HG03039 (cell line): ENCODE measurements around the gene CHST11.

Experiments
- ATAC-seq: cut with Tn5 transposase; IDR thresholded peaks from one replicate; pipeline ENCODE4 v1.9.1; 2021; ENCODE audit warnings: mild to moderate bottlenecking, moderate library complexity; ENCODE audit not compliant: unreplicated experiment

The CHST11 gene

DNA sequence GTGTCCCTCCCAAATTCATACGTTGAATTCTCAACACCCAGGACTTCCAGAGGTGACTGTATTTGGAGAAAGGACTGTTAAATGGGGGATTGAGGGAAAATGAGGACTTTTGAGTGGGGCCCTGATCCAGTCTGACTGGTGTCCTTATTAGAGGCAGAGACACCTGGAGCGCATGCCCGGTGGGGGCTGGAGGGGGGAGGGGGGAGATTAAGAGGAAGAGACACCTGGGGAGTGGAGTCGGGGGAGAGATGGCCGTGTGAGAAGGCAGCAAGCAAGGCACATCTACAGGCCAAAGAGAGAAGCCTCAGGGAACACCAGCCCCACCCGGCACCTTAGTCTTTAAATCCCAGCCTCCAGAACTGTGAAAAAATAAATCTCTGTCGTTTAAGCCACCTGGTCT, 291.6 kb downstream of the CHST11 start:
- no peak for ATAC-seq

DNA sequence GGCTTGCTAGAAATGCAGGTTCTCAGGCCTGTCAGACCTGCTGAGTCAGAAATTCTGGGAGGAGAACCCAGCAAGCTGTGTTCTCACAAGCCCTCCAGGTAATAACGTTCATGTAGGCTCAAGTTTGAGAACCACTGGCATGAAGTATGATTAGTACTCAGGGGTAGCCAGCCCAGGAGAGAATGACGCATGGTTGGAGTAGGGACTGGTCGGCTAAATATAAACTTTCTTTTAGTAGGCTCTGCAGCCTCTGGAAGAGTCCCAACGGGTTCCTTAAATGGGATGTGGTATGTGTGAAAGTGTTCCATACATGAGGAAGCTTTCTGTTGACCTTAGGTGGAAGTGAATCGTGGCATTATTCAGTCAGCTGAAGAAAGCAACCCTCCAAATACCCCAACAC, 292.0 kb downstream of the CHST11 start:
- ATAC-seq = no peak

DNA sequence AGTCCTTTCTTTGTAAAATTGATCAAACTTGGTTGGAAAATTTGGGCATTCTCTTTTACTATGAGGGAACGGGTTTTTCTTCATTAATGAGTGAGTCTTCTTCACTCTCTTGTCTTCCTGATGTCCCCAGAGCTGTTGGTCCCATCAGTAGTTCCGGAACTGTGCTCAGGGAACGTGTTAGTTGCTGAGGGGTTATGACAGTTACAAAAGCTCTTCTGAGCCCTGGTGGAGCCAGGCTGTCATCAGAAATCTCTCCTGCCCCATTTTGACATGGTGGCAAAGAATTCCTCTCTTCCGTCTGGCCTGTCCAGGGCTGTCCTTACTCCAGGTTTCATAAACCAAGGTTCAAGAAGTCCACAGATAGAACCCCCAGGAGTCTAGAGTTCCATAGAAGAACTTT, 292.8 kb downstream of the CHST11 start:
- ATAC-seq = no peak

DNA sequence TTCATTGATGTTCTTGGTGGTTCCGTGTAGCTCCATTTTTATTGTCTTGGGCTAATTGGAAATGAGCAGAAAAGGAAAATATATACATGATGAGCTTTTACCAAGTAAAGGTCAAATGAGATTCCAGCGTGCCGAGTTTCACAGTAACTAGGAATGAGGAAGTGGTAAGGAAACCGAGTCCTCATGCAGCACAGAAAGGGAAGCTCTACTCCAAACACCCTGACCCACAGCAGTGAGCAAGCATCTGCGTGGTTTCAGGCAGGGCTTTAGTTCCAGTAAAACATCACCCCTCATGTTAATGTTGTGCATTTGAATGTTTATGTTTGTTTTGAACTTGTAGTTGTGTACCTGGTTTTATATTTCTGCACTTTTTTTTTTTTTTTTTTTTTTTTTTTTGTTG, 293.3 kb downstream of the CHST11 start:
- ATAC-seq = peak; percentile 45

DNA sequence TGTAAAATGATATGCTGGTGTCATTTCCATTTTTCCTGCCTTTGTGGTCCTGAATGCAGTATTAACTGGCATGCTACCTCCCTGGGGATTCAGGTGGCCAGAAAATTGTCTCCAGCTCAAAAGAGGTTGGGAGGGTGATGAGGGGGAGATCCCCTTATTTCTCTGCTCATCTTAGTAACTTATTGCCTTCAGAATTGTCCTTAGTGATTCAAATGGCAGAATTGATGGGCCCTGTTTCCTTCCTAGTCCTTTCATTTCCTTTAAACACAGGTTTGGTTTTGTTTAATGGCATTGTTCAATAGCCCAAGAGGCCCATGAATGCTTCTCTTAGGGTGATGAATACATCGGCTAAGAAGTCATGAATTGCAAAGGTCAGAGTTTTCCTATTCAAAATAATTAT, 294.4 kb downstream of the CHST11 start:
- no peak for ATAC-seq

DNA sequence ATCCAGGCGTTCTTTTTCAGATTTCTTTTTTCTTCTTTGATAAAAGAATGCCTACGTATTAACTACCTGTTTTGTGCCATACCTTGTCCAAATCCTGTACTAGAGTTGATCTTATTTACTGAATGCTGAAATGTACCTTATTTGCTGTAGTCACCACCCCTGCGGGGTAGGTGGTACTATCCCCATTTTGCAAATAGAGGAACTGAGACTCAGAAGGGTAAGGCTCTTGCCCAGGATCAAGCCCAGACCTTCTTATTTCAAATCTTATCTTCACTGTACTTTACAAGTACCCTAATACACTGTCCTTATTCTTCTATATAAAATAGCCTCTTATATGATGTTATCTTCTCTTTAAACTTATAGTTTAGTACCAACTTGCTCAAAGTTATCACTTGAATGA, 294.8 kb downstream of the CHST11 start:
- ATAC-seq = peak; percentile 63

DNA sequence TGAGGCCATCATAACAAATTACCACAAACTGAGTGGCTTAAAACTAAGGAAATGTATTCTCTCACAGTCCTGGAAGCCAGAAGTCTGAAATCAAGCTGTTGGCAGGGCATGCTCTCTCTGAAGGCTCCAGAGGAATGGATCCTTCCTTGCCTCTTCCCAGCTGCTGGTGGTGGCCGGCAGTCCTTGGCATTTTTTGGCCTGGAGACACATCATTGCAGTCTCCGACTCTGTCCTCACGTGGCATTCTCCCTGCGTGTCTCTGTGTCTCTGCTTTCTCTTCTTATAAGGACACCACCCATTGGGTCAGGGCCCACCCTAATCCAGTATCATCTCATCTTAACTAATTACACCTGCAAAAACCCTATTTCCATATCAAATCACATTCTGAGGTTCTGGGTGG, 295.3 kb downstream of the CHST11 start:
- ATAC-seq = no peak

DNA sequence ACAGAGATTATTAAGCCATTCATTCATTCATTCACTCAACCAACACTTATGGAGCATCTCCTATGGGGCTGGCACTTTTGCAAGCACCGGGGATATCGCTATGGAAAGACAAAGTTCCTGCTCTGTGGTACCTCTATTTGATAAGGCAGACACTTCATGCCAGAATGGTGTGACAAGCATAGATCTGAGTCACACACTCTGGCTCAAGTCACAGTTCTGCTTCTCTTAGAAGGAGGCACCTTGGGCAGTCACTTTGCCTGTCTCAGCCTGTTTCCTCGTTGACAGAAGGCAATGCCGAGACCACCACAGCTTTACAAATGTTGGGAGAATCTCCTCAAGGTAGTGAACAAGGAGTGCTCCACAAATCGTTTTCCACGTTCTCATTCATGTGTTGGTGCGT, 296.1 kb downstream of the CHST11 start:
- ATAC-seq = no peak

DNA sequence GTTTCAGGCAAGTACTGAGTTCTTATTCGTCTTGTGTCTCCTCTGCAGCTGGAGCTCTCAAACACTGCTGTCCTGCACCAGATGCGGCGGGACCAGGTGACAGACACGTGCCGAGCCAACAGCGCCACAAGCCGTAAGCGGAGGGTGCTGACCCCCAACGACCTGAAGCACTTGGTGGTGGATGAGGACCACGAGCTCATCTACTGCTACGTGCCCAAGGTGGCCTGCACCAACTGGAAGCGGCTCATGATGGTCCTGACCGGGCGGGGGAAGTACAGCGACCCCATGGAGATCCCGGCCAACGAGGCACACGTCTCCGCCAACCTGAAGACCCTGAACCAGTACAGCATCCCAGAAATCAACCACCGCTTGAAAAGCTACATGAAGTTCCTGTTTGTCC, 300.2 kb downstream of the CHST11 start:
- ATAC-seq = no peak

DNA sequence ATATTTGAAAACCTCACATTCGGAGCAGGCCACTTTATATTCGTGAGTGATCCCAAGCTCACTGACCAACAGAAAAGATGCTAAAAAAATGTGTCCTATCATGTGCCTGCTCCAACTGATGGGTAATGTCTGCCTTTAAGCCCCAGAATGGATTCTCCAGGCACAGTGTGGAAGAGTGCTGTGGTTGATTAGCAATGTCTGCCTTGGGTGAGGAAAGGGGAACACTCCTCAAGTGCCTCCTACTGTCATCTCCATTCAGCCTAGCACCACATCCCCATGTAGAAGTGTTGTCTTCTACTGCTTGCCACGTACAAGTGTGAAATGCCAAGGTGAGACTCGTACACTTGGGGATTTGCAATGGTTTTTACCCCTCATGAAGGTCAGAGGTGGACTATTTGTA, 302.0 kb downstream of the CHST11 start:
- ATAC-seq = no peak

DNA sequence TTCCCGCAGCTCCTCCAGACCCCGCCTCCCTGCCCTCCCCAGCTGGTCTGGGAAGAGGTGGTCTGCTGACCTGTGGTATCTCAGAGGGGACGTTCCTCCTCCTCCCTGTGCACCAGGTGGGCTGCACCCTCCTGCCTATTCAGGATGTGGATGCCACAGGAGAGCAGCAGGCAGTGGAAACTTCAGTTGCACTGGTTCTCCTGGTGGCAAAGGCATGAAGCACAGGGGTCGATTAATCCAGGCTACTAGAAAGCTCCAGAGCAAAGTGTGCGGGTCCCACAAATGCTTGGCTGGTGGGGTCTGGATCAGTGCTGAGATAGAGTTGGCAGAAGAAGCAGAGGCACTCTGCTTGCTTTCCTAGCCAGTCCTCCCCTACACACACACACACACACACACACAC, 304.3 kb downstream of the CHST11 start:
- ATAC-seq = no peak

DNA sequence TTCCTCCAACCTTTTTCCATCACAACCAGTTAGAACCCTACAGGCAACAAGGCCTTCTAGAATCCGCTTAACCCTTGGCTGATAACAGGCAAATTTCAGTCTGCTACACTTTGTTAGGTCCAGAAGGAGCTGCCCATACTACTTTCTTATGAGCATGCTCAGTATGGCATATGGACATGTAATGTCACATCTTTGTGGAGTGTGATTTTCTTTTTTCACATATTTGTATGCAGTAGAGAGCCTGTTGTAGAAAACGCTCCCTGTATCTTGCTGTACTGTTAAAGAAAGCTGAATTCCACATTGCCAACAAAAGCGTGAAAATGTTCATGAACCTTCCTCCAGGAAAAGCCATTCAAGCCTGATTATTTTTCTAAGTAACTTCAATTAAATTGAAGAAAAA, 304.9 kb downstream of the CHST11 start:
- ATAC-seq = no peak

DNA sequence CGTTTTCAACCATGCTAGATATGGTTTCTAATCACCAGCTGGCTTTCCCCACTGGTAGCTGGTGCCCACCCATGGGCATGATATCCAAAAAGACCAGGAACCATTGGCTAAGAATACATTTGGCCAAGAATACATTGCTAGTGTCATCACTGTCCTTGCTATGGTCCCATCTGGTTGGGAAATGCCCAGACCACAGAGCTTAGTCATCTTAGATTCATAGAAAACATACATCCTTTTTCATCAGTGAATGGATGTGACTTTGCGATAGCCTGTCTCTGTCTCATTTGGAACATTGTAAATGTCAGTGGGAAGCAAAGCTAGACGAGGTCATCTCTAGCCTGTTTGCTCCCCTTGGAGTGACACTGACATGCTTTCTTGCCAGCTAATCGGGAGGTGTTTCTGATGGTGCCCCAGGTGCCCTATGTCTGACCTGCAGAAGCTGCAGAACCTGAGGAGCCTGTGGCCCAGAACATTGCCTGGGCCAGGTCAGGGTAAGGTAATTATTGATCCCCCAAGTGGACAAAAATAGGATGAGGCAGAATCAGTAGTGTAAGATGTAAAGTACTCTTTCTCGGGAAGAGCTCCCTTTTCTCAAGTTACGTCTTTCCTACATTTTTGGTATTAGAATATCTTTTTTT, 306.5 kb downstream of the CHST11 start:
- no peak for ATAC-seq

DNA sequence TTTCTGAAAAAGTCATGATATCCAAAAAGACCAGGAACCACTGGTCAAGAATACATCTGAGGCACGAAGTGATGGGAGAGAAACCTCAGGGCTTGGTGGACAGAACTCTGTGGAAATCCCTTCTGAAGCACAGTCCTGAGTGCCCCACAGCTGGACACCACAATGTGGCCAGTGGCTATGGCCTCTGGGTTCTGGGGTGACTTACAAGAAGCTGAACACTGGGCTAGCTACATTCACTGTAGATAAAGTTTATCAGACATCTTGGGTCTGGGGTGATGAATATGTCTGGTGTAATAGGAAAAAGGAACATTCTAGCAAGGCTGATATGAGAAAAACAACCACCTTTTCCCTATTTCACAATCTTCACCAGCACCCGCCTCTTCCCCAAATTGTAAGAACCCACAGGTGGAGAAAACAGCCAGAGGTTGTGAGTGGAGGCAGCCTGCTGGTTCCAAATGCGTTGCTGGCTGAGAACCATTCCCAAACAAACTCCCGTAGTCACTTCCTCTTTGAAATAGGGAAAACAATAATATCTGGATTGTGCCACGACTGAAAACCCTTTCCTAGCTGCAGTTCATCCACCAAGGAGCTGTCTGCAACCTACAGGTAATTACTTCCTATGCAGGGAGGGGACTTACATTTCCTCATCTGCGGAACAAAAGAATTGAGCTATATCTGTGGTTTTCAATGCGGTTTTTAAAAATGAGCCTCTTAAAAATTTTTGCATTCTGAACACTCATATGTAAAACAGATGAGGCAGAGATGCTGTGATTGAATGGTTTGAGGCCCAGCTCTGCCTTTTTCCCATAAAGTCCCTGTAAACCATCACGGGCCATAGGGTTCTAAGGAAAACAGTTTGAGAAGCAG, 307.7 kb downstream of the CHST11 start:
- no peak for ATAC-seq

DNA sequence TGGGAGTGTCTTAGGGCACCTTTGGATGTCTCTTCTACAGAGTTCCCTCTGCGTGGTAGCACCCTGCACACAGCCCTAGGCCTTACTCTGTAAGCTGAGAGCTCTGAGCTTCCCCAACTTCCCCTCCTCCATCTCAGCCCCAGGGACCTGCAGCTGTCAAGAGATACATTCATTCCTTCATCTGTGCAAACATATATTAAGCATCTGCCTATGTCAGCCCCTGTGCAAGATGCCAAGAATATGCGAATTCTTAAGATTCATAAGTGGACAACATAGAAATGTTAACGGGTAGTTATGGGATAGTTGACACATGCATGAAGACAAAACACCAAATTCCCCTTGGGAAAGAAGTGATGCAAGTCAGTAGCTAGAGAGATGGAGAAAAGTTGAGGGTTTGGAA, 310.5 kb downstream of the CHST11 start:
- no peak for ATAC-seq

DNA sequence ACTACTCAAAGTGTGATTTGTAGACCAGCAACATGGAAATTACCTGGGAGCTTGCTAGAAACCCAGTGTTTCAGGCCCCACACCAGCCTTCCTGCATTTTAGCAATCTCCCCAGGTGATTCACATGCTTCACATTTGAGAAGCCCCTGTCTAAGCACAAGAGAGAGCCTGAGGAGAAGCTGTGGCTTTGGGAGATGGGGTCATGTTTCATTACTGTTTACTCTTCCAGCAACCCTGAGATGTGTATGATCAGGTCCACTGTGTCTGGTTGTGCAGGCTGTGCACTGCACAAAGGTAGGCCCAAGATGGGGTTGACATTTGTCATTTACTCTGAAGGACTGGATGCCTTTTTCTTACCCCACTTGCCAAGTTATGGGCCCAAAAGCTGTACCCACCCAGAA, 311.3 kb downstream of the CHST11 start:
- ATAC-seq = no peak

DNA sequence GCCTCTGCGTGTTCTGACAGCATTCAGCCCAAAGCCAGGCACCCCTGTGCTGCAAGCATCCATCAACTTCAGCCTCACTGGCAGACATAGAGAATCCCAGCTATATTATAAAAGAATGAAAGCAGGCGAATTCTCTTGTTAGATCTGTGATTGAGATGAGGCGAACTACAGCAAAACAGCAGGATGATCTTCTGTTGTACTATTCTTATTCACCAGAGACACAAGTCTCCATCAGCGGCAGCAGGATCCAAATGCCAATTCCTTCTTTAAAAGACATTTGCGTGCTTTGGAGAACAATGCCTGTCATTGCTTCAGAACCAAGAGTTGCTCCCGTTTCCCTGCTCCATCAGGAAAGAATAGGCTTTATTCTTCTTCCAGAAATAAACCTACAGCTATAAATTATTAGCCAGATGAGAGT, 312.4 kb downstream of the CHST11 start:
- ATAC-seq = no peak

DNA sequence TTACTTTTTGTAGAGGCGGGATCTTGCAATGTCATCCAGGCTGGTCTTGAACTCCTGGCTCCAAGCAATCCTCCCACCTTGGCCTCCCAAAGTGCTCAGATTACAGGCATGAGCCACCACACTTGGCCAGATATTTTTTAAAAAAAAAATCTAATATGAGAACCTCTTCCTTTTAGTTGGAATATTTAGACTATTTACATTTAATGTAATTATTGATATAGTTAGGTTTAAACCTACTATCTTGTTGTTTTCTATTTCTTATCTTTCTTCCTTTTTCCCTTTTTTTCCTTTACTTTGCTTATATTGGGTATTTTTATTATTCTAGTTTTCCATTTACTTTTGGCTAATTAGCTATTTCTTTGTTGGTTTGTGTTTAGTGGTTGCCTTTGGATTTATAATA, 315.6 kb downstream of the CHST11 start:
- ATAC-seq = no peak

DNA sequence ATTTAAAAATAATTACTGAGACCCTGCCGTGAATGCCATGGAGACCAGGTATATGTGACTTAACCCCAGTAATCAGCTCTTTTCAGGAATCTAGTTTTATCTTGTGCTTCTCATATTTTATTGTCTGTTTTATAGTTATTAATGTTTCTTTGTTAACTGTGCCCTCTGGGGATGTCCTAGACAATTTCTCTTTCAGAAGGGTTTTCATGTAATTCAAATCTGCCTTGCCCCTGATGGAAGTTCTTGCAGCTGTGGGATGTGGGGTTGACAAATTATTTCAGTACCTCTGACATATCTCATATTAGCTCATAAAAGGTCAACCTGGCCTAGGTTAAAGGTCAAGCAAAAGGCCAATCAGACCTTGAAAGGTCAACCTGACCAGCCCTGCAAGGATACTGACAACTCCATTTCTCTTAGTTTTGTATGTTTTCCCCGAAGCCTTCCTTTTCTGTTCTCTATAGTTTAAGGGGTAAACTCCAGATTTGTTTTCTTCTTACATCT, 319.0 kb downstream of the CHST11 start:
- no peak for ATAC-seq

DNA sequence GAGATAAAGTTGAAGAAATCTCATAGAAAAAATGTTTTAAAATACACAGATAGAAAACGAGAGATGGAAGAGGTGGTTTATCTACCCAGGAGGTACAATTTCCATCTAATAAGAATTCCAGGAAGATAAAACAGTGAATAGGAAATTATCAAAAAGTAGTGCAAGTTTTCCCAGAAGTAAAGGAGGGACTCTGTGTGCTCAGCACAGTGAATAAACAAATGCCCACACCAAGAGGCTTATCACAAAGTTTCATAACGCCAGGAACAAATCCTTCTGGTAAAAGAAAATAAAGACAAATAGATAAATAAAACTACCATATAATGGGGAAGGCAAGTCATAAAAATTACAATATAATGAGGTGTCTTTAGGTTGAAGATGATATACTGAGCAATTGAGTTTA, 322.4 kb downstream of the CHST11 start:
- ATAC-seq = no peak

DNA sequence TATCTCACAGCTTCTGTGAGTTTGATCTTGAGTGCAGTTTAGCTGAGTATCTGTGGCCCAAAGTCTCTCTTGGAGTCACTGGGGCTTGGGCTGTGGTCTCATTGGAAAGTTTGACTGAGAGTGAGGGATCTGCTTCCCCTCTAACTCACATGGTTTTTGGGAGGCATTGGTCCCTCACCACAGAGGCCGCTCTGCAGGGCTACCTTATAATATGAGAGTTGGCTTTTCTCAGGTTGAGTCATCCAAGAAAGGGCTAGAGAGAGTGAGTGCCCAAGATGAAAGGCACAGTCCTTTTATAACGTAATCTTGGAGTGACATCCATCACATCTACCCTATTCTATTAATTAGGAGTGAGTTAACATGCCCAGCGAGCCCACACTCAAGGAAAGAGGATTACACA, 325.5 kb downstream of the CHST11 start:
- ATAC-seq = no peak

DNA sequence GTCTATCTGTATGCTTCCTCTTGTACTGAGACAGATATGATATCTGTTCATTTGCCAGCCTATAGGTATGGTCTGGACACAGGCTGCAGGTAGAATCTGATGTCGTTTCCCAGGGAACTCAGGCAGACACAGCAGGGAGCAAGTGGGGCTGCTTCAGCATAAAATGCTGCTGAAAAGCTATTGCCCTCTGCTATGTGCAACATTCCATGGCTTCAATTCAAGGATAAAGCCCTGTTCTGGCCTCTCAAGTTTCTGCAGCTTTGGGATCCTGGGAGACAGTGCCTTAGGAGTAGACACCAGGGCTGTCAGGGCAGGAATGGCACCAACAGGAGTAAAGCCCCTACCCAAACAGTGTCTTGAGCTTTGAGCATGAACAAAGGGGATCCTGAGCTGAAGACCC, 327.8 kb downstream of the CHST11 start:
- ATAC-seq = no peak
